ENCODE results near the gene PFKP. TPM values are rescaled to one million over a fixed set of nuclear protein-coding genes. Genes with fewer than 3 reads are reported as not detected.

Gene PFKP
- total RNA-seq, 1 donor from 2014 or later, result 12.5 TPM

GRCh38 chr10:3122034-3122433, 54.7 kb downstream of the PFKP start:
- peaks cover 9 to 20% (median 11%) of the 10 kb centered on the region in 3 donors for H3K36me3 ChIP-seq (ENCODE audit: control insufficient read depth in 3 of 3, insufficient read depth in 3 of 3, low read length in 3 of 3)

GRCh38 chr10:3122486-3123205, 55.3 kb downstream of the PFKP start:
- Histone ChIP-seq H3K9ac (ENCODE audit: low read depth in 1 of 3, low read length in 3 of 3) (no peak overlapping the region), H3K9me3 (ENCODE audit: control insufficient read depth in 3 of 3, low read length in 3 of 3) (no peaks in the 10 kb centered on the region), H3K4me1 (ENCODE audit: control insufficient read depth in 3 of 3, insufficient read depth in 3 of 3, low read length in 3 of 3) (peaks cover 14 to 20% (median 16%) of the 10 kb centered on the region in 3 donors), H3K27me3 (ENCODE audit: control insufficient read depth in 3 of 3, insufficient read depth in 3 of 3, low read length in 3 of 3) (no peaks in the 10 kb centered on the region), H3K36me3 (ENCODE audit: control insufficient read depth in 3 of 3, insufficient read depth in 3 of 3, low read length in 3 of 3) (peaks cover 9 to 14% (median 11%) of the 10 kb centered on the region in 3 donors), H3K27ac (ENCODE audit: low read depth, low read length) (no peak overlapping the region), H3K4me3 (ENCODE audit: low read length in 3 of 3) (no peak overlapping the region)

More at GRCh38 chr10:3122034-3122433, 54.7 kb downstream of the PFKP start:
- H3K4me3 ChIP-seq (ENCODE audit: low read length in 3 of 3), result no peak overlapping the region
- no peaks in the 10 kb centered on the region for H3K9me3 ChIP-seq (ENCODE audit: control insufficient read depth in 3 of 3, low read length in 3 of 3)
- H3K27ac ChIP-seq (ENCODE audit: low read depth, low read length), result no peak overlapping the region
- no peaks in the 10 kb centered on the region for H3K27me3 ChIP-seq (ENCODE audit: control insufficient read depth in 3 of 3, insufficient read depth in 3 of 3, low read length in 3 of 3)
- H3K9ac ChIP-seq (ENCODE audit: low read depth in 1 of 3, low read length in 3 of 3), result no peak overlapping the region
- peaks cover 8 to 14% (median 10%) of the 10 kb centered on the region in 3 donors for H3K4me1 ChIP-seq (ENCODE audit: control insufficient read depth in 3 of 3, insufficient read depth in 3 of 3, low read length in 3 of 3)

GRCh38 chr10:3123571-3124411, 56.4 kb downstream of the PFKP start:
- Histone ChIP-seq H3K4me1 (ENCODE audit: control insufficient read depth in 3 of 3, insufficient read depth in 3 of 3, low read length in 3 of 3) (peaks cover 14 to 25% (median 19%) of the 10 kb centered on the region in 3 donors), H3K36me3 (ENCODE audit: control insufficient read depth in 3 of 3, insufficient read depth in 3 of 3, low read length in 3 of 3) (peaks cover 5 to 11% (median 6%) of the 10 kb centered on the region in 3 donors), H3K27me3 (ENCODE audit: control insufficient read depth in 3 of 3, insufficient read depth in 3 of 3, low read length in 3 of 3) (no peaks in the 10 kb centered on the region), H3K9me3 (ENCODE audit: control insufficient read depth in 3 of 3, low read length in 3 of 3) (no peaks in the 10 kb centered on the region), H3K4me3 (ENCODE audit: low read length in 3 of 3) (no peak overlapping the region), H3K9ac (ENCODE audit: low read depth in 1 of 3, low read length in 3 of 3) (no peak overlapping the region), H3K27ac (ENCODE audit: low read depth, low read length) (no peak overlapping the region)

GRCh38 chr10:3124412-3125175, 57.2 kb downstream of the PFKP start:
- H3K36me3 ChIP-seq (ENCODE audit: control insufficient read depth in 3 of 3, insufficient read depth in 3 of 3, low read length in 3 of 3), result peaks cover 5 to 9% (median 8%) of the 10 kb centered on the region in 3 donors

GRCh38 chr10:3125527-3126170, 58.3 kb downstream of the PFKP start:
- Histone ChIP-seq H3K9me3 (ENCODE audit: control insufficient read depth in 3 of 3, low read length in 3 of 3) (no peaks in the 10 kb centered on the region), H3K4me1 (ENCODE audit: control insufficient read depth in 3 of 3, insufficient read depth in 3 of 3, low read length in 3 of 3) (peaks cover 14 to 25% (median 19%) of the 10 kb centered on the region in 3 donors), H3K4me3 (ENCODE audit: low read length in 3 of 3) (no peak overlapping the region), H3K9ac (ENCODE audit: low read depth in 1 of 3, low read length in 3 of 3) (no peak overlapping the region), H3K27ac (ENCODE audit: low read depth, low read length) (no peak overlapping the region), H3K36me3 (ENCODE audit: control insufficient read depth in 3 of 3, insufficient read depth in 3 of 3, low read length in 3 of 3) (peaks cover 10 to 15% (median 14%) of the 10 kb centered on the region in 3 donors), H3K27me3 (ENCODE audit: control insufficient read depth in 3 of 3, insufficient read depth in 3 of 3, low read length in 3 of 3) (no peaks in the 10 kb centered on the region)

More at GRCh38 chr10:3124412-3125175, 57.2 kb downstream of the PFKP start:
- Histone ChIP-seq H3K4me1 (ENCODE audit: control insufficient read depth in 3 of 3, insufficient read depth in 3 of 3, low read length in 3 of 3) (peaks cover 14 to 25% (median 19%) of the 10 kb centered on the region in 3 donors), H3K4me3 (ENCODE audit: low read length in 3 of 3) (no peak overlapping the region), H3K27ac (ENCODE audit: low read depth, low read length) (no peak overlapping the region), H3K27me3 (ENCODE audit: control insufficient read depth in 3 of 3, insufficient read depth in 3 of 3, low read length in 3 of 3) (no peaks in the 10 kb centered on the region), H3K9ac (ENCODE audit: low read depth in 1 of 3, low read length in 3 of 3) (no peak overlapping the region), H3K9me3 (ENCODE audit: control insufficient read depth in 3 of 3, low read length in 3 of 3) (no peaks in the 10 kb centered on the region)

- Histone ChIP-seq H3K4me1 (ENCODE audit: control insufficient read depth in 3 of 3, insufficient read depth in 3 of 3, low read length in 3 of 3) (peaks cover 14 to 27% (median 21%) of the 10 kb centered on the region in 3 donors), H3K27me3 (ENCODE audit: control insufficient read depth in 3 of 3, insufficient read depth in 3 of 3, low read length in 3 of 3) (no peaks in the 10 kb centered on the region), H3K27ac (ENCODE audit: low read depth, low read length) (peak overlapping the region; percentile 68), H3K4me3 (ENCODE audit: low read length in 3 of 3) (no peak overlapping the region), H3K9ac (ENCODE audit: low read depth in 1 of 3, low read length in 3 of 3) (peak overlapping the region in 1 of 3 donors; percentile 76), H3K9me3 (ENCODE audit: control insufficient read depth in 3 of 3, low read length in 3 of 3) (no peaks in the 10 kb centered on the region), H3K36me3 (ENCODE audit: control insufficient read depth in 3 of 3, insufficient read depth in 3 of 3, low read length in 3 of 3) (peaks cover 10 to 15% (median 14%) of the 10 kb centered on the region in 3 donors)
Observed at GRCh38 chr10:3126249-3126648, 58.9 kb downstream of the PFKP start.

GRCh38 chr10:3126741-3127346, 59.5 kb downstream of the PFKP start:
- peak overlapping the region; percentile 59 to 76 (median 62) for H3K9ac ChIP-seq (ENCODE audit: low read depth in 1 of 3, low read length in 3 of 3)
- H3K36me3 ChIP-seq (ENCODE audit: control insufficient read depth in 3 of 3, insufficient read depth in 3 of 3, low read length in 3 of 3), result peaks cover 10 to 15% (median 14%) of the 10 kb centered on the region in 3 donors
- H3K4me3 ChIP-seq (ENCODE audit: low read length in 3 of 3), result peak overlapping the region; percentile 1 to 45 (median 37)
- H3K4me1 ChIP-seq (ENCODE audit: control insufficient read depth in 3 of 3, insufficient read depth in 3 of 3, low read length in 3 of 3), result peaks cover 14 to 28% (median 22%) of the 10 kb centered on the region in 3 donors
- H3K27ac ChIP-seq (ENCODE audit: low read depth, low read length), result peak overlapping the region; percentile 68
- H3K27me3 ChIP-seq (ENCODE audit: control insufficient read depth in 3 of 3, insufficient read depth in 3 of 3, low read length in 3 of 3), result no peaks in the 10 kb centered on the region
- H3K9me3 ChIP-seq (ENCODE audit: control insufficient read depth in 3 of 3, low read length in 3 of 3), result no peaks in the 10 kb centered on the region

GRCh38 chr10:3127921-3128320, 60.6 kb downstream of the PFKP start:
- H3K36me3 ChIP-seq (ENCODE audit: control insufficient read depth in 3 of 3, insufficient read depth in 3 of 3, low read length in 3 of 3), result peaks cover 16 to 19% (median 19%) of the 10 kb centered on the region in 3 donors
- H3K9ac ChIP-seq (ENCODE audit: low read depth in 1 of 3, low read length in 3 of 3), result no peak overlapping the region
- peaks cover 14 to 28% (median 22%) of the 10 kb centered on the region in 3 donors for H3K4me1 ChIP-seq (ENCODE audit: control insufficient read depth in 3 of 3, insufficient read depth in 3 of 3, low read length in 3 of 3)
- H3K9me3 ChIP-seq (ENCODE audit: control insufficient read depth in 3 of 3, low read length in 3 of 3), result no peaks in the 10 kb centered on the region
- no peaks in the 10 kb centered on the region for H3K27me3 ChIP-seq (ENCODE audit: control insufficient read depth in 3 of 3, insufficient read depth in 3 of 3, low read length in 3 of 3)
- H3K4me3 ChIP-seq (ENCODE audit: low read length in 3 of 3), result no peak overlapping the region
- no peak overlapping the region for H3K27ac ChIP-seq (ENCODE audit: low read depth, low read length)

All from skeletal muscle tissue (tissue), 4 donors.